ENCODE results near the gene FAM204A.

The FAM204A gene

GRCh38 chr10:118341791-118342637 is at the start of gene FAM204A:
TSS of gene FAM204A (minus strand) at chr10:118342324. CDS start at chr10:118336415, 5,909 bp downstream.
- DNase-seq (ENCODE audit: low spot score), result peak; percentile 92

- no peak for DNase-seq (ENCODE audit: low spot score)
Observed at GRCh38 chr10:118383699-118384098, 41.6 kb upstream of the FAM204A start.

- no peak for DNase-seq (ENCODE audit: low spot score)
Observed at GRCh38 chr10:118383063-118383689, 41.1 kb upstream of the FAM204A start.

GRCh38 chr10:118374404-118374803 is 32.3 kb upstream of the FAM204A start:
- DNase-seq (ENCODE audit: low spot score), result no peak

GRCh38 chr10:118373786-118374185 is 31.7 kb upstream of the FAM204A start:
- DNase-seq (ENCODE audit: low spot score), result no peak

GRCh38 chr10:118370499-118370898 is 28.4 kb upstream of the FAM204A start:
- DNase-seq (ENCODE audit: low spot score), result no peak

- DNase-seq (ENCODE audit: low spot score), result no peak
Observed at GRCh38 chr10:118369641-118370205, 27.6 kb upstream of the FAM204A start.

- DNase-seq (ENCODE audit: low spot score), result no peak
Observed at GRCh38 chr10:118365702-118366101, 23.6 kb upstream of the FAM204A start.

- DNase-seq (ENCODE audit: low spot score), result no peak
Observed at GRCh38 chr10:118362103-118362502, 20.0 kb upstream of the FAM204A start.

GRCh38 chr10:118358327-118358726 is 16.2 kb upstream of the FAM204A start:
- DNase-seq (ENCODE audit: low spot score), result no peak

GRCh38 chr10:118357841-118358240 is 15.7 kb upstream of the FAM204A start:
- no peak for DNase-seq (ENCODE audit: low spot score)

- no peak for DNase-seq (ENCODE audit: low spot score)
Observed at GRCh38 chr10:118356628-118357027, 14.5 kb upstream of the FAM204A start.

- DNase-seq (ENCODE audit: low spot score), result no peak
Observed at GRCh38 chr10:118355234-118355633, 13.1 kb upstream of the FAM204A start.

GRCh38 chr10:118349235-118349634 is 7.1 kb upstream of the FAM204A start:
- DNase-seq (ENCODE audit: low spot score), result no peak

- DNase-seq (ENCODE audit: low spot score), result no peak
Observed at GRCh38 chr10:118343549-118343948, 1.4 kb upstream of the FAM204A start.

- no peak for DNase-seq (ENCODE audit: low spot score)
Observed at GRCh38 chr10:118343115-118343514, 991 bp upstream of the FAM204A start.

- no peak for DNase-seq (ENCODE audit: low spot score)
Observed at GRCh38 chr10:118342638-118343020, 505 bp upstream of the FAM204A start.

GRCh38 chr10:118340486-118340885 is 1.6 kb downstream of the FAM204A start:
- DNase-seq (ENCODE audit: low spot score), result no peak

- DNase-seq (ENCODE audit: low spot score), result no peak
Observed at GRCh38 chr10:118339111-118339510, 3.0 kb downstream of the FAM204A start.

GRCh38 chr10:118337356-118337755 is 4.8 kb downstream of the FAM204A start:
- no peak for DNase-seq (ENCODE audit: low spot score)

GRCh38 chr10:118333871-118334270 is 8.3 kb downstream of the FAM204A start:
- no peak for DNase-seq (ENCODE audit: low spot score)

- peak; percentile 10 for DNase-seq (ENCODE audit: low spot score)
Observed at GRCh38 chr10:118332948-118333710, 9.0 kb downstream of the FAM204A start.
